ENCODE results near the gene DKKL1.

Gene DKKL1

GRCh38 chr19:49396738-49397505 lies 33.2 kb downstream of the DKKL1 start:
- no peak for DNase-seq

- DNase-seq = no peak
Measured at GRCh38 chr19:49398001-49398615, 34.4 kb downstream of the DKKL1 start.

GRCh38 chr19:49398931-49399330 lies 35.3 kb downstream of the DKKL1 start:
- DNase-seq = no peak

DNA sequence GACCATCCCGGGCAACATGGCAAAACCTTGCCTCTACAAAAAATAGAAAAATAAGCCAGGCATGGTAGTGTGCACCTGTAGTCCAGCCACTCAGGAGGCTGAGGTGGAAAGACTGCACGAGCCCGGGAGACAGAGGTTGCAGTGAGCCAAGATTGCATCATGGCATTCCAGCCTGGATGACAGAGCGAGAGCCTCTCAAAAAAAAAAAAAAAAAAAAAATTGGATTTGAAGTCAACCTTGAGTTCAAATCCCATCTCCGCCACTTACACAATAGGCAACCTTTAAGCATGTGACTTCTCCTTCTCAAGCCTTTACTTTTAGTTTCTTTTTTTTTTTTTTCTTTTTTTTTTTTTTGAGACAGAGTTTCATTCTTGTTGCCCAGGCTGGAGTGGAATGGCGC lies 36.4 kb downstream of the DKKL1 start:
- peak; percentile 18 for DNase-seq

DNA sequence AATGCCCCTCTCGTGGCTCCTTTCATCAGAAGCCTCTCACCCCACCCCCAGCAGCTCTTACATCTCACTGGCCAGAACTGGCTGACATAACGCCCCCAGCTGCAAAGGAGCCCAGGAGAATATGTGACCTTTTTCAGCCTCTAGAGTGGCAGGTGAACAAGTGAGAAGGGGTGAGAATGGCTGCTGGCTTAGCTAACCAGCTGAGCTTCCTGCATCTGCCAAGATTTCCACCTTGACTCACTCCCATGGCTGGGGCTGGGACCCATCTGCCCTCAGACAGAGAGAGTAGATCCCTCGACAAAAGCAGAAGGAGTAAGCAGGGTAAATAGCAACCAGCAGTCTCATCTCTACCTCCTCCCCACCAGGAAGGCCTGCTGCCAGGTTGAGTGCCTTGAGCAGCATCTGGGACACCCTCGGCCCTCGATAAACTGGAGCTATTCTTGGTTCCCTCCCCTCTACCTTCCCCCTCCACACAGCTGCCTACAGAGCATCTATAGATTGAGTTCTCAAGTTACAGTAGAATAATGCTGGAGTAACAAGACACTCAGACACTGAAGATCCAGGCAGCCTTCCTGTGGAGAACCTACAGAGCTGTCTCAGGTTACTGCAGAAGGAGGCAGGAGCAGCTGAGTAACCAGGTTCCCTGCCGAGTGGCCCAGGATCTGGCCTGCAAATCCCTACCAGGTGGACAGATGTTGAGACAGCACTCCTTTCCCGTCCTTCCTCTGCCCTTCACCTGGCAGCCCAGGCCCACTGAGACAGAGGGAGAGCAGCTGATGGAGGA lies 39.9 kb downstream of the DKKL1 start:
- peak; percentile 24 for DNase-seq

- DNase-seq = no peak
Measured at GRCh38 chr19:49407079-49407478, 43.4 kb downstream of the DKKL1 start.

- no peak for DNase-seq
Measured at GRCh38 chr19:49407482-49408015, 43.9 kb downstream of the DKKL1 start.

DNA sequence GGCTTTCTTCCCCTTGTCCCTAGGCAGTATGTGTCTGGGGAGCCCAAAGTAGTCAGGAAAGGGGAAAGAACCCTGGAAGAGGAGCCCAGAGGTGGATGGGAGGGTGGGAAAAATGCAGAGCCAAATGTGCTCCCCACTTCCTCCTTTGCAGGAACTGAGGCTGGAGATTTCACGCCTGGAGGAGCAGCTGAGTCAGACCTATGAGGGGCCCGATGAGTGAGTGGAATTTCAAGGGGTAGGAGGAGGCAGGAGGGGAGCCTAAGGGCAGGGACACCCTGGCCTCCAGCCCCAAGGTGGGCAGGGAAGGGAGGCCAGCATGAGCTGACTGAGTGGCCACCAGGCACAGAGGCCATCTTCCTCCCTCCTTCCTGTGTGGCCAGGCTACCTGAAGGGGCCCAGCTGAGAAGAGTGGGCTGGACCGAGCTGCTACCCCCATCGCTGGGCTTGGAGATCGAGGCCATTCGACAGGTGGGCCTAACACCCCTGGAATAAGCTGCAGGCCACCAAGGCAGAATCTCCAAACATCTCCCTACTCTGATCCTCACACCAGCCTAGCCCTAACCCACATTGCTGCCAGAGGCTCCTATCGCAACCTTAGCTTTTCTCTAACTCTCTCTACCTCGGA lies 45.3 kb downstream of the DKKL1 start:
- DNase-seq = no peak

DNA sequence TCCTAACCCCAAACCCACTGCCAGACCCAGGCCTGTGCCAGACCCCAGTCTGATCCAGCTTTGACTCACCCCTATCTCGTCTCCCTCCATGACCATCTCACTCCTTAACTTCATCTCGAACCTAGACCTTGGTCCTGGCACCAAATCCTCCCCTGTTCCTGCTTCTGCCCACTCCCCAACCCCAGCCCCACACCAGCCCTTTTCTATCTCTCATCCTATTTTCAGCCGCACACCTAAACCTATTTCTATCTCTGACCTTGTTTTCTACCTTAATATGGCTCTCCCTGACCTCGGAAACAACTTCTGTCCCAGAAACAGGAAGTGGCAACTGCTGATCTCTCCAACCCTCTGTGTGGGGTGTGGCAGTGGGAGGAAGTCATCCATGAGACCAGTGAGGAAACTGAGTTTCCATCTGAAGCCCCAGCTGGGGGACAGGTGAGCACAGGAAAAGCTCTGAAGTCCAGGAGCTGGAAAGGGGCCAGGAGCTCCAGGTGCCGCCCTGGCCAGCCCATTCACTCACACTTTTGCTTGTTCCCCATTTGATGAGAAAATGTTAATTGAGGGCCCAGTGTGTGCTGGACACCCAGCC lies 45.9 kb downstream of the DKKL1 start:
- DNase-seq = no peak

DNA sequence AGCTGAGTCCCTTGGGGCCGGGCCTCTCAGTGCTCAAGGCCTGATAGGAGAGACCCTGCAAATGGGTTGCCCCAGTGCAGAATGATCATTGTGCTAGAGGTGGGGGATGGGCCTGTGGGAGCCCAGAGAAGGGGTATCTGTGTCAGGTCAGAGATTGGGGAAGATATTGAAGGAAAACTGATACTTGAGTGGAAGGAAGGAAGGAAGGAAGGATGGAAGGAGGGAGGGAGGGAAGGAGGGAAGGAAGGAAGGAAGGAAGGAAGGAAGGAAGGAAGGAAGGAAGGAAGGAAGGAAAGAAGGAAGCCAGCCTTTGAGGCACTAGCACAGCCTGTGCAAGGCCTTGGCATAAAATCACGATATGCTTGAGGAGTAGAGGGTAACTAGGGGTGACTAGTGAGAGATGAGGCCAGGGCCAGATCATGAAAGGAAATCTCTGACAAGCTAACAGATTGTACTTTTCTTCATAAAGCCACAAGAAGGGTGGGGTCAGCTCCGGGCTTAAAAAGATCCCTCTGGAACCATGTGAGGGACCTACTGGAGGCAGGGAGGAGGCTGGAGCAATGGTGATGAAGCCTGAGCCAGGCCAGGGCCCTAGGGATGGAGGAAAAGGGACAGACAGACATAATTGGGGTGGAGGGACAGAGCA lies 48.1 kb downstream of the DKKL1 start:
- DNase-seq = no peak

GRCh38 chr19:49413348-49413747 lies 49.7 kb downstream of the DKKL1 start:
- peak; percentile 19 for DNase-seq

DNA sequence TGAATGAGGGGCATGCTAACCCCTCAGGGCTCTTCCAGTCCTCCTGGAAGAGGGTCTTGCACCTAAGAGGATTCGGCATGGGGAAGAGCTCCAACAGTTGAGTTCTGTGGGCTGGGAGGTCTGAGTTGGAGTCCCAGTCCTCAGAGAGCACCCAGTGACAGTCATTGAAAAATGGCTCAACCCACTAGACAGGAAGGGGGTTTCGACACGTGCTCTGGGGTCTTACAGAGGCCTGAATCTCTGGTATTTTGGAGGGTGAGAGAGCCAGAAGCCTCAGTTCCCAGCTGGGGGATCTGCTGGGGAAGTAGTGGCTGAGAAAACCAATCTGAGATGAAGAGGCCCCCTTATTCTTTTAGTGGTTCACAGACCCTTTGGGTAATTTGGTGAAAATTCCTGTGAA lies 50.6 kb downstream of the DKKL1 start:
- DNase-seq = no peak

DNA sequence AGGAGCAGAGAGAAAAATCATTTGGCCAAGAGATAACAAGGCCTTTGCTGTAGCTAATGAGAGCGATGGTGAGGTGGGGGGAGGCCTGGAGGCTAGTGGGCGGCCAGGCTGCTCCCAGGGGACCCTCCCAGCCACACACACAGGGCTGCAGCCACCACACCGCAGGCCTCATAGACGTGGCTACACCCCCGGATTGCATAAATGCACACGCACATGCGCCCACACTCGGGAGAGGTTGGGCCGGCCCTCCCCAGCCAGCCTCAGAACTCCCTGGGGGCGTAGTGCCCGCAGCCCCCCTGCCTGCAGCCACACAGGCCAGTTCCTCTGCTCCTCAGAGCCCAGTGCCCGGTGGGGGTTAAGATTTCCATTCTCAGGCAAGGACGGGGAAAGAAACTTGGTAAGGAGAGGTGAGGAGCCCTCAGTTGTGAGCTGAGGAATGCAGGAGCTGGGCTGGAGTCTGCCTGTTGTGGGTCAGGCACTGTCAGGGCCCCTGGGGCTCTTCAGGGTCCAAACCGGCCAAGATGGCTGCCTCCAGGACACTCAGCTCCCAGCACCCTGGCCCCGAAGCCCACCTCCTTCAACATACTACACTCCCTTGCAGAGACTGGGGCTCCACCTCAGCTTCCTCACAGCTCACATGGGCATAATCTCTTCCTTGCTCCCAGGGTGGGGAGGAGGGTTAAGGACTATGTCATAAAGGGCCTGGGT lies 51.6 kb downstream of the DKKL1 start:
- peak; percentile 15 for DNase-seq

DNA sequence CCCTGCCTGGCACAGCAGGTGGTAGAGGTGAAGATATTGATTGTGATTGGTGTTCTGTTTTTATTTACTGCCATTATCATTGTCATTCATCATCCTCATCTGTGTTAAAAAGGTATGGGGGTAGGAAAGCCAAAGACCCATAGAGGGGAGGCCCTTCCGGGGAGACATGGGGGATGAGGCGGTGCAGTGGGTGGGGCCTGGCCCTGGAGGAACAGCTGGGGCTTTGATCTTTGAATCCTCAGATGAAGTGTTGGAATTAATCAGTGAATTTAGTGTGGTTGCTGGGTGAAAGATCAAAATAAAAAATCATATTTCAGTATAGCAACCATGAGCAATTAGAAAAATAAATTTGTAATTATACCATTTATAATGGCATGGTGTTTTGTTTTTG lies 52.1 kb downstream of the DKKL1 start:
- DNase-seq = no peak

DNA sequence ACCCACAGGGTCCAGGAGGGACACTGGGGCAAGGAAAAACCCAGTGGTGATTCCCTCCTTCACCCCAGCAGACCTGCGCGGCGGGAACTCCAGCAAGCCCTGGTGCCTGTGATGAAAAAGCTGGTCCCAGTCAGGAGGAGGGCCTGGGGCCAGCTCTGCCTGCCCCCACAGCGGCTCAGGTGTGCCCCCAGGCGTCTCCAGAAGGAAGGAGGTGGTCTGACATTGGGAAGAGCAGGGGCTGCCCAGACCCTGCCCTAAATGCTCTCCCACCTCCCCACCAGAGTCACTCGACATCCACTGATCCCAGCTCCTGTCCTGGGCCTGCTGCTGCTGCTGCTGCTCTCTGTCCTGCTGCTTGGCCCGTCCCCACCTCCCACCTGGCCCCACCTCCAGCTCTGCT lies 53.4 kb downstream of the DKKL1 start:
- DNase-seq = no peak

GRCh38 chr19:49418511-49418910 lies 54.8 kb downstream of the DKKL1 start:
- DNase-seq = no peak

DNA sequence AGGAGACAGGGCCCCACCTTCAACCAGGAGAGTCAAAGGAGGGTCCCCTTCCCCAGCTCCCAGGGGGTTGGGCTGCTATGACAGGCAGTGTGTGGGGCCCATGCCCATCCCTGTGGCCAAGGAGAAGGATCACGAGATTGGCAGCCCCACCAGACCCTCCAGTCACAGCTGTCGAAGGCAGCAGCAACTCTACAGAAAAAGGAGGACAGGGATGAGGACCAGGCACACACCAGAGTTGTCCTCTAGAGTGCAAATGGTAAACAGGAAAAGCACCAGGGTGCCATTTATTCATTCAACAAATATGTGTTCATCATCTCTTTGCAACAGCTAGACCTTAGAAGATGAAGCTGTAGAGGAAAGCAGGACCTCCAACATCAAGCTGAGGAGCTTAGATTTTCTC lies 55.5 kb downstream of the DKKL1 start:
- no peak for DNase-seq

DNA sequence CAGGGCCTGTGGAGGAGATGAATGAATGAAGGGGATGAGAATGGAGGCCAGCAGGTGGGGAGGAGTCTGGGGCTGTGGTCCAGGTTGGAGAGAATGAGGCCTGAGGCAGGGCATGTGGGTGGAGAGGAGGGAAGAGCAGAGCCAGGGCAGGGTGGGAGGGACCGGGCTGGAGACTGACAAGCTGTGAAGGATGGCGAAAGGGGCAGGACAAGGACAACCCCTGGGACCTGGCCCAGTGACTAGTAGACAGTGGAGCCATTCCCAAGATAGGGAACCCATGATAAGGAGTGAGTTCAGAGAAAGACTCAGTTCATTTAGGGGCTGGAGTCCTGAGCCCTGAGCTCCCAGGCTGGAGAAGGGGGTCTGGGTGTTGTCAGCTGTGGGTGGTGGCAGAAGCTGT lies 56.5 kb downstream of the DKKL1 start:
- DNase-seq = no peak

- DNase-seq = peak; percentile 54
Measured at GRCh38 chr19:49421039-49421877, 57.6 kb downstream of the DKKL1 start.

GRCh38 chr19:49421878-49422202 lies 58.2 kb downstream of the DKKL1 start:
- DNase-seq = no peak

Data from fibroblast of skin of scalp (primary cell).